Measurements from ENCODE around the gene SLC25A48.

The SLC25A48 gene

DNA sequence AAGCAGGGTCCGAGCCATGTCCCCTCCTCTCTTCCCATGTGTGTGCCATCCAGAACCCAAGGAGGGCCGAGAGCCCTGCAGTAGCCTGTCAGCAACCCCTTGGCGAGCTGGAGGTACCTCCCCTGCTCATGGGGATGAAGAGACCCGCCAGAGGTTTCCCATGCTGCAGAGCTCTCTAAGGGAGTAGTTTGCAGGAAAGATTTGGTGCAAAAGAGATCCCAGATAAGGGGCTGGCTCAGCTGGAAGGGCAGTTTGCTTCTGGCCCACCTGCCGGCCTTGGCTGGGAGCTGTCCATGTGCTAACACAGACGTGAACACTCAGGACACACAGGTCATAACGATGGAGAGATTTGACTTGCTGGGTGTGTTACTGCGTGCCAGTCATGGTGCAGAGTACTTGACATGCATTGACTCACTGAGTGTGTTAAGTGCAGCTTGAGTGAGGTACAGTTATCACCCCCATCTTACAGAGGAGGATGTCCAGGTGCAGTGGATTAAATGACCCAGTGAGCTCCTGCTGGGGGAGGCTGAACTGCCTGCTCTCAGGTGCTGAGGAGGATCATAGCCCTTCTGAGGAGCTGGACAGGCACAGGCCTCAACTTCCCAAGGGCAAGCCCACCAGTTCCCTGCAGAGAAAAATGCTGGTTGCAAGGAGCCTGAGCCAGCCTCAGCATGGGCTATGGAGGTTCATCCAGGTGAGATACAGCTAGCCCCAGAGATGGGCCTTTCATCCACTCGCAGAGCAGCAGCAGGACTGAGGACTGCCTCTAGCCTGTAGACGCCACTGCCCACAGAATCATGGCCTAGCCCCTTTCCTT lies 6.3 kb upstream of the SLC25A48 start:
- ATAC-seq (ENCODE audit: insufficient read depth, low read depth): no peak
- no peaks in the 10 kb centered on the region for H3K79me2 ChIP-seq (ENCODE audit: insufficient read depth, low read length)
- no peaks in the 10 kb centered on the region for H3K36me3 ChIP-seq (ENCODE audit: insufficient read depth, low read length)
- H2AFZ ChIP-seq (ENCODE audit: low read depth, low read length): no peak overlapping the region
- no peak overlapping the region for H3K27ac ChIP-seq (ENCODE audit: low read length)
- no peak overlapping the region for H3K4me3 ChIP-seq (ENCODE audit: low read depth in 1 of 2, low read length in 2 of 2)
- no peak for DNase-seq
- TF ChIP-seq EZH2 (IDR thresholded peaks at IDR 0.05; ENCODE audit: borderline replicate concordance, low read depth, low read length, severe bottlenecking): no peak
- TF ChIP-seq, protein P1, sequence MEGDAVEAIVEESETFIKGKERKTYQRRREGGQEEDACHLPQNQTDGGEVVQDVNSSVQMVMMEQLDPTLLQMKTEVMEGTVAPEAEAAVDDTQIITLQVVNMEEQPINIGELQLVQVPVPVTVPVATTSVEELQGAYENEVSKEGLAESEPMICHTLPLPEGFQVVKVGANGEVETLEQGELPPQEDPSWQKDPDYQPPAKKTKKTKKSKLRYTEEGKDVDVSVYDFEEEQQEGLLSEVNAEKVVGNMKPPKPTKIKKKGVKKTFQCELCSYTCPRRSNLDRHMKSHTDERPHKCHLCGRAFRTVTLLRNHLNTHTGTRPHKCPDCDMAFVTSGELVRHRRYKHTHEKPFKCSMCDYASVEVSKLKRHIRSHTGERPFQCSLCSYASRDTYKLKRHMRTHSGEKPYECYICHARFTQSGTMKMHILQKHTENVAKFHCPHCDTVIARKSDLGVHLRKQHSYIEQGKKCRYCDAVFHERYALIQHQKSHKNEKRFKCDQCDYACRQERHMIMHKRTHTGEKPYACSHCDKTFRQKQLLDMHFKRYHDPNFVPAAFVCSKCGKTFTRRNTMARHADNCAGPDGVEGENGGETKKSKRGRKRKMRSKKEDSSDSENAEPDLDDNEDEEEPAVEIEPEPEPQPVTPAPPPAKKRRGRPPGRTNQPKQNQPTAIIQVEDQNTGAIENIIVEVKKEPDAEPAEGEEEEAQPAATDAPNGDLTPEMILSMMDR (IDR thresholded peaks at IDR 0.05; ENCODE audit: borderline replicate concordance, extremely low read depth, low read length, poor library complexity, severe bottlenecking): no peak
- H3K27me3 ChIP-seq (ENCODE audit: insufficient read depth, low read length, poor library complexity): no peaks in the 10 kb centered on the region
- no peaks in the 10 kb centered on the region for H3K9me3 ChIP-seq (ENCODE audit: insufficient read depth, low read length, severe bottlenecking)
- no peaks in the 10 kb centered on the region for H3K4me1 ChIP-seq (ENCODE audit: insufficient read depth, low read length)
- H3K9ac ChIP-seq (ENCODE audit: low read depth, low read length): no peak overlapping the region
- no peaks in the 10 kb centered on the region; the same call in 1 of the 2 replicates for H4K20me1 ChIP-seq (ENCODE audit: insufficient read depth, low read length)
- H3K4me2 ChIP-seq (ENCODE audit: insufficient read depth, low read length): no peak overlapping the region

DNA sequence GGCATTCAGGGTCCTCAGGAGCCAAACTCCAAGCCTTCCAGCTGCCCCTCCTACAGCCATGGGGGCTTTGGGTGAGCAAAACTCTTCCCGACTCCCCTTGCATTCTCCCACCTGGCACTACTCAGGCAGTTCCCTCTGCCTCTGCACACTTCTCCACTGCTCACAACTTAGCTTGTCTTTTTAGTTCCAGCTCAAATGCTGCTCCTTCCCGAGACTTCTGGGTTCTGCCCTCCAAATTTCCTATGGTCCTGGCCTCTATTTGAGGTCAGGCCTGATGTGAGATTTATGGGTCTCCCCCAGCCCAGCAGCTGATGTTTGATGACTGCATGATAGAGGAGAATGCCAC lies 5.7 kb upstream of the SLC25A48 start:
- no peak overlapping the region for H3K9ac ChIP-seq (ENCODE audit: low read depth, low read length)
- no peaks in the 10 kb centered on the region for H3K4me1 ChIP-seq (ENCODE audit: insufficient read depth, low read length)
- H3K9me3 ChIP-seq (ENCODE audit: insufficient read depth, low read length, severe bottlenecking): no peaks in the 10 kb centered on the region
- no peaks in the 10 kb centered on the region for H3K27me3 ChIP-seq (ENCODE audit: insufficient read depth, low read length, poor library complexity)
- no peak for DNase-seq
- H4K20me1 ChIP-seq (ENCODE audit: insufficient read depth, low read length): no peaks in the 10 kb centered on the region; the same call in 1 of the 2 replicates
- TF ChIP-seq EZH2 (IDR thresholded peaks at IDR 0.05; ENCODE audit: borderline replicate concordance, low read depth, low read length, severe bottlenecking): no peak
- TF ChIP-seq, protein P1 (IDR thresholded peaks at IDR 0.05; ENCODE audit: borderline replicate concordance, extremely low read depth, low read length, poor library complexity, severe bottlenecking): no peak
- no peaks in the 10 kb centered on the region for H3K79me2 ChIP-seq (ENCODE audit: insufficient read depth, low read length)
- H3K4me3 ChIP-seq (ENCODE audit: low read depth in 1 of 2, low read length in 2 of 2): no peak overlapping the region
- ATAC-seq (ENCODE audit: insufficient read depth, low read depth): no peak
- no peak overlapping the region for H3K4me2 ChIP-seq (ENCODE audit: insufficient read depth, low read length)
- H3K36me3 ChIP-seq (ENCODE audit: insufficient read depth, low read length): no peaks in the 10 kb centered on the region
- no peak overlapping the region for H2AFZ ChIP-seq (ENCODE audit: low read depth, low read length)
- no peak overlapping the region for H3K27ac ChIP-seq (ENCODE audit: low read length)

DNA sequence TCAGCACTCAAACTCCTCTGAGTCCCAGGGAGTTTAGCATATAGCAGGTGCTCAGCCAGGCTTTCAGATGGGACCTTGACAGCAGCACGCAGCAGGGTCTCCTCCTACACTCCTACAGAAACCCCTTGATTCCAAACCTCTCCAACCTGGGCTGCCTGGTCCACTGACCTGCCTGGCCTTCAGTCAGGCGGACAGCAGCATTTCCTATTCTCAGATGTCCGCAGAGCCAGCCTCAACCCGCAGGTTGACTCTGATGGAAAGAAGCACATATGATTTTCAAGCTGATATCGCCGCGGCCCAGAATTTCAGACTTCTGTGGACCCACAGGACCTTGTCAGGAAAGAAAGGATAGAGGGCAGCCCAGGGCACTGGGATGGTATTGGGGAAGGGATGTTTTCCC lies 5.3 kb upstream of the SLC25A48 start:
- no peaks in the 10 kb centered on the region for H3K27me3 ChIP-seq (ENCODE audit: insufficient read depth, low read length, poor library complexity)
- H3K36me3 ChIP-seq (ENCODE audit: insufficient read depth, low read length): no peaks in the 10 kb centered on the region
- H4K20me1 ChIP-seq (ENCODE audit: insufficient read depth, low read length): no peaks in the 10 kb centered on the region; the same call in 1 of the 2 replicates

More for the DNA sequence above, 5.3 kb upstream of the SLC25A48 start:
- Histone ChIP-seq H3K4me3 (ENCODE audit: low read depth in 1 of 2, low read length in 2 of 2) (no peak overlapping the region), H2AFZ (ENCODE audit: low read depth, low read length) (no peak overlapping the region), H3K4me1 (ENCODE audit: insufficient read depth, low read length) (no peaks in the 10 kb centered on the region), H3K79me2 (ENCODE audit: insufficient read depth, low read length) (no peaks in the 10 kb centered on the region), H3K9me3 (ENCODE audit: insufficient read depth, low read length, severe bottlenecking) (no peaks in the 10 kb centered on the region), H3K9ac (ENCODE audit: low read depth, low read length) (no peak overlapping the region), H3K27ac (ENCODE audit: low read length) (no peak overlapping the region), H3K4me2 (ENCODE audit: insufficient read depth, low read length) (no peak overlapping the region)
- TF ChIP-seq, protein P1 (IDR thresholded peaks at IDR 0.05; ENCODE audit: borderline replicate concordance, extremely low read depth, low read length, poor library complexity, severe bottlenecking): no peak
- no peak for TF ChIP-seq EZH2 (IDR thresholded peaks at IDR 0.05; ENCODE audit: borderline replicate concordance, low read depth, low read length, severe bottlenecking)
- DNase-seq (no peak), ATAC-seq (ENCODE audit: insufficient read depth, low read depth) (no peak)
